Neural cell (in vitro differentiated cells): ENCODE data around the gene HES4. TPM values are rescaled to one million over a fixed set of nuclear protein-coding genes. Genes with fewer than 3 reads are reported as not detected.

Source experiments
- H2AFZ ChIP-seq: fragments of 200-600, 300-800 bp; sonication (generic), shearing (Covaris generic); 2 replicates; pipeline ENCODE4 v1.6.0; 2014; ENCODE audit warnings: low read depth, mild to moderate bottlenecking, antibody characterized with exemption, low read length, moderate library complexity
- H3F3A ChIP-seq: fragments of 200-600 bp; shearing (Covaris generic); 2 replicates; pipeline ENCODE4 v1.6.1; 2016; ENCODE audit warnings: mild to moderate bottlenecking, moderate library complexity, mixed read lengths, antibody characterized with exemption, low read length; ENCODE audit not compliant: insufficient read depth, poor library complexity, severe bottlenecking
- H3K27ac ChIP-seq: fragments of 200-600, 300-800 bp; sonication (generic), shearing (Covaris generic); 2 replicates; pipeline ENCODE4 v1.5.1; 2014; ENCODE audit warnings: mild to moderate bottlenecking, low read length, moderate library complexity
- H3K27me3 ChIP-seq: fragments of 300-800, 200-600 bp; sonication (generic), shearing (Covaris generic); 2 replicates; pipeline ENCODE4 v1.6.0; 2014; ENCODE audit warnings: mild to moderate bottlenecking, low read depth, low read length, moderate library complexity; ENCODE audit not compliant: insufficient read depth
- H3K36me3 ChIP-seq: fragments of 300-800, 200-600 bp; sonication (generic), shearing (Covaris generic); 2 replicates; pipeline ENCODE4 v1.5.1; 2014; ENCODE audit warnings: mild to moderate bottlenecking, antibody characterized with exemption, low read length, moderate library complexity; ENCODE audit not compliant: insufficient read depth
- H3K4me2 ChIP-seq: fragments of 300-800, 200-600 bp; sonication (generic), shearing (Covaris generic); 2 replicates; pipeline ENCODE4 v1.6.0; 2014; ENCODE audit warnings: mild to moderate bottlenecking, low read length
- H3K4me3 ChIP-seq: fragments of 300-800, 200-600 bp; sonication (generic), shearing (Covaris generic); 2 replicates; pipeline ENCODE4 v1.5.1; 2014; ENCODE audit warnings: mild to moderate bottlenecking, low read length, moderate library complexity
- H3K79me2 ChIP-seq: fragments of 200-600 bp; shearing (Covaris generic); replicated peaks from 2 replicates; pipeline ENCODE4 v1.6.0; 2014; ENCODE audit warnings: mild to moderate bottlenecking, low read length, moderate library complexity; ENCODE audit not compliant: insufficient read depth
- H3K9ac ChIP-seq: fragments of 300-800, 200-600 bp; sonication (generic), shearing (Covaris generic); 2 replicates; pipeline ENCODE4 v1.6.1; 2016; ENCODE audit warnings: mild to moderate bottlenecking, low read length, mixed read lengths
- H3K9me2 ChIP-seq: fragments of 200-600 bp; shearing (Covaris generic); 2 replicates; pipeline ENCODE4 v1.6.1; 2016; ENCODE audit warnings: mild to moderate bottlenecking, low read length, mixed read lengths; ENCODE audit not compliant: insufficient read depth
- H3K9me3 ChIP-seq: fragments of 200-600, 300-800 bp; sonication (generic), shearing (Covaris generic); 2 replicates; pipeline ENCODE4 v1.6.1; 2016; ENCODE audit warnings: mild to moderate bottlenecking, mixed run types, low read length, moderate library complexity, mixed read lengths
- H4K20me1 ChIP-seq: fragments of 200-600 bp; shearing (Covaris generic); 2 replicates; pipeline ENCODE4 v1.6.1; 2016; ENCODE audit warnings: mild to moderate bottlenecking, mixed run types; ENCODE audit not compliant: insufficient read depth
- CTCF ChIP-seq: fragments of 450-650 bp; IDR thresholded peaks from 2 replicates; pipeline ENCODE4 v1.5.1; 2014; ENCODE audit warnings: antibody characterized with exemption, mild to moderate bottlenecking, moderate library complexity; ENCODE audit not compliant: poor library complexity, severe bottlenecking
- EP300 ChIP-seq: fragments of 450-650 bp; conservative IDR thresholded peaks from 2 replicates; pipeline ENCODE4 v1.6.1; 2014; ENCODE audit warnings: antibody characterized with exemption, mild to moderate bottlenecking, moderate library complexity; ENCODE audit not compliant: poor library complexity, severe bottlenecking
- EZH2 ChIP-seq: fragments of 200-600, 300-800 bp; shearing (Covaris generic), sonication (generic); IDR thresholded peaks from 2 replicates; pipeline ENCODE4 v1.6.1; 2014; ENCODE audit warnings: antibody characterized with exemption, low read length, borderline replicate concordance, mild to moderate bottlenecking; ENCODE audit not compliant: insufficient read depth, poor library complexity, severe bottlenecking
- MXI1 ChIP-seq: fragments of 450-650 bp; conservative IDR thresholded peaks from 2 replicates; pipeline ENCODE4 v1.6.1; 2014; ENCODE audit warnings: antibody characterized with exemption, mild to moderate bottlenecking; ENCODE audit not compliant: poor library complexity, severe bottlenecking
- POLR2AphosphoS5 ChIP-seq: IDR thresholded peaks from 2 replicates; pipeline ENCODE4 v1.6.1; 2012
- RAD21 ChIP-seq: fragments of 450-650 bp; conservative IDR thresholded peaks from 2 replicates; pipeline ENCODE4 v1.6.1; 2014; ENCODE audit warnings: antibody characterized with exemption, mild to moderate bottlenecking, moderate library complexity
- SMC3 ChIP-seq: fragments of 450-650 bp; conservative IDR thresholded peaks from 2 replicates; pipeline ENCODE4 v1.6.1; 2014; ENCODE audit warnings: antibody characterized with exemption, mild to moderate bottlenecking, moderate library complexity; ENCODE audit not compliant: poor library complexity
- TAF1 ChIP-seq: IDR thresholded peaks from 2 replicates; pipeline ENCODE4 v1.6.1; 2012; ENCODE audit warnings: low read depth
- polyA plus RNA-seq: library from polyadenylated mRNA; depleted of rRNA; stranded (reverse); fragments of >200 nt; gene quantifications from 2 replicates; pipeline ENCODE4 v1.2.3, GENCODE V29; 2014
- TF ChIP-seq, protein P1 (sequence below): IDR thresholded peaks from 2 replicates; pipeline ENCODE4 v1.6.1; 2012; ENCODE audit warnings: borderline replicate concordance

HES4 gene
- polyA plus RNA-seq, 1 donor from 2014 or later: 196 TPM

GRCh38 chr1:959731-960362, 40.0 kb downstream of the HES4 start:
- Histone ChIP-seq H3K9ac (peak overlapping the region; percentile 63), H3K27me3 (no peaks in the 10 kb centered on the region), H3K27ac (no peak overlapping the region), H3K79me2 (peaks cover 7% of the 10 kb centered on the region), H3K36me3 (no peaks in the 10 kb centered on the region), H4K20me1 (no peaks in the 10 kb centered on the region), H3F3A (no peaks in the 10 kb centered on the region), H3K9me2 (no peaks in the 10 kb centered on the region), H3K9me3 (no peaks in the 10 kb centered on the region), H2AFZ (no peak overlapping the region), H3K4me3 (peak overlapping the region; percentile 65), H3K4me2 (no peak overlapping the region)
- TF ChIP-seq SMC3 (no peak), TAF1 (no peak), CTCF (no peak), POLR2AphosphoS5 (no peak), RAD21 (no peak), EP300 (no peak)

DNA sequence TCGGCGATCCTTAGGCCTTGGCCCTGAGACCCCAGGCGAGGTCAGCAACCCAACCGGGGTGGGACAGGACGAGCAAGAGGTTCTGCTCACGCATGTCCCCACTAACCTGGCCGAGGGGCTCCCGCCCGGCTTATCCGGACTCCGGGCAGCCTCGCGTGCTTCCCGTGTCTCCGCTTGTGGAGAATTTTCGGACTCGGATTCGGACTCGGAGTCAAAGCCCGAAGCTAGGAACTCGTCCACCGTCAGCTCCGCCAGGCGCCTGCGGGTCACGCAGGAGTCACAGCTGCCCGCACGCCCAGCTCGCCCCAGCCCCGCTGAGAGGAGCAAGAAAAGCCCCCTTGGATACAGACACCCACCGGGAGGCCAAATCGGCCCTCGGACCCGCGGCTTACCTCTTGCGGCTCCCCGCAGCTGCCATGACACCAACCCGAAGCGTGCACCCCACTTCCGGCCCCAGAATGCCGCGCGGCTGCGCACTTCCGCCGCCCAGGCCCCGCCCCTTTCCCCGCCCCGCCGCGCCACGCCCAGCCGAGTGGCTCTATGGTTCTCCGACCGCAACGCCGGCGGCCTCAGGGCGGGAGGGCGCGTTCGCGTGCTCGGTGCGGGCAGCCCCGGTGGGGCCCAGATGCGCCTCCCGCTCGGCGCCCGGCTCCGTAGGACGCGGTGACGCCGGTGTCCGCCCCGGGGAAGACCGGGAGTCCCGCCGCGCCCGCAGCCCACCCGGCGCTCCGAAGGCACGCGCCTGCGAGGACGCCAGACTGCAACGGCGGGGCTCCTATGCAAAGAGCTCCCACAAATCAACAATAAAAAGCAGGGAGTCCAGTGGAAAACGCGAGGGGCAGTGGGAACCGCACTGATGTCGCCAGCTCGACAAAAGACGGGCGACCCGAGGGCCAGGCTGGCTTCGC, 40.8 kb downstream of the HES4 start, which contains the start of gene NOC2L:
Gene NOC2L, minus strand, starts transcription at position 434 of the 908 bp plus-strand sequence. Its CDS starts 16 bp downstream, at position 418.
- Histone ChIP-seq H3K27me3 (no peaks in the 10 kb centered on the region), H2AFZ (no peak within 1 kb of the TSS), H3K79me2 (peaks cover 7% of the 10 kb centered on the region), H3K9ac (peak within 1 kb of the TSS; percentile 74), H3K4me3 (peak within 1 kb of the TSS; percentile 93), H3K27ac (peak within 1 kb of the TSS; percentile 28), H3K36me3 (no peaks in the 10 kb centered on the region), H3K4me2 (peak within 1 kb of the TSS; percentile 69), H3F3A (no peaks in the 10 kb centered on the region), H4K20me1 (no peaks in the 10 kb centered on the region), H3K9me3 (no peaks in the 10 kb centered on the region), H3K9me2 (no peaks in the 10 kb centered on the region)
- TF ChIP-seq, protein P1, sequence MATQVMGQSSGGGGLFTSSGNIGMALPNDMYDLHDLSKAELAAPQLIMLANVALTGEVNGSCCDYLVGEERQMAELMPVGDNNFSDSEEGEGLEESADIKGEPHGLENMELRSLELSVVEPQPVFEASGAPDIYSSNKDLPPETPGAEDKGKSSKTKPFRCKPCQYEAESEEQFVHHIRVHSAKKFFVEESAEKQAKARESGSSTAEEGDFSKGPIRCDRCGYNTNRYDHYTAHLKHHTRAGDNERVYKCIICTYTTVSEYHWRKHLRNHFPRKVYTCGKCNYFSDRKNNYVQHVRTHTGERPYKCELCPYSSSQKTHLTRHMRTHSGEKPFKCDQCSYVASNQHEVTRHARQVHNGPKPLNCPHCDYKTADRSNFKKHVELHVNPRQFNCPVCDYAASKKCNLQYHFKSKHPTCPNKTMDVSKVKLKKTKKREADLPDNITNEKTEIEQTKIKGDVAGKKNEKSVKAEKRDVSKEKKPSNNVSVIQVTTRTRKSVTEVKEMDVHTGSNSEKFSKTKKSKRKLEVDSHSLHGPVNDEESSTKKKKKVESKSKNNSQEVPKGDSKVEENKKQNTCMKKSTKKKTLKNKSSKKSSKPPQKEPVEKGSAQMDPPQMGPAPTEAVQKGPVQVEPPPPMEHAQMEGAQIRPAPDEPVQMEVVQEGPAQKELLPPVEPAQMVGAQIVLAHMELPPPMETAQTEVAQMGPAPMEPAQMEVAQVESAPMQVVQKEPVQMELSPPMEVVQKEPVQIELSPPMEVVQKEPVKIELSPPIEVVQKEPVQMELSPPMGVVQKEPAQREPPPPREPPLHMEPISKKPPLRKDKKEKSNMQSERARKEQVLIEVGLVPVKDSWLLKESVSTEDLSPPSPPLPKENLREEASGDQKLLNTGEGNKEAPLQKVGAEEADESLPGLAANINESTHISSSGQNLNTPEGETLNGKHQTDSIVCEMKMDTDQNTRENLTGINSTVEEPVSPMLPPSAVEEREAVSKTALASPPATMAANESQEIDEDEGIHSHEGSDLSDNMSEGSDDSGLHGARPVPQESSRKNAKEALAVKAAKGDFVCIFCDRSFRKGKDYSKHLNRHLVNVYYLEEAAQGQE: peak; percentile 49
- TF ChIP-seq POLR2AphosphoS5 (peak; percentile 81), EZH2 (no peak), SMC3 (peak; percentile 21), RAD21 (peak; percentile 35), CTCF (no peak), TAF1 (no peak), EP300 (peak; percentile 14), MXI1 (peak; percentile 95)
